AG09309 (cell line): ENCODE data around the gene PPIF.

Experiments used
- DNase-seq: peaks from one replicate; pipeline ENCODE4 v3.0.0-alpha.2; 2010; ENCODE audit warnings: low read depth
- H3K4me3 ChIP-seq: 2 replicates; pipeline ENCODE4 v1.5.1; 2011; ENCODE audit warnings: mild to moderate bottlenecking, low read depth, low read length, moderate library complexity; ENCODE audit not compliant: control insufficient read depth
- CTCF ChIP-seq: IDR thresholded peaks from 2 replicates; pipeline ENCODE4 v1.5.1; 2011; ENCODE audit warnings: mild to moderate bottlenecking, low read depth, low read length, inconsistent platforms; ENCODE audit not compliant: insufficient read depth, control insufficient read depth; ENCODE audit errors: missing control alignments

PPIF gene

GRCh38 chr10:79349072-79349491, 1.8 kb downstream of the PPIF start:
- H3K4me3 ChIP-seq = peak overlapping the region; percentile 91

GRCh38 chr10:79349766-79350406, 2.6 kb downstream of the PPIF start:
- H3K4me3 ChIP-seq = no peak overlapping the region
- no peak for DNase-seq
- TF ChIP-seq CTCF = no peak

More at GRCh38 chr10:79349072-79349491, 1.8 kb downstream of the PPIF start:
- TF ChIP-seq CTCF = no peak
- no peak for DNase-seq

- H3K4me3 ChIP-seq = no peak overlapping the region
- DNase-seq = no peak
- TF ChIP-seq CTCF = no peak
Observed at GRCh38 chr10:79350407-79351154, 3.3 kb downstream of the PPIF start.

GRCh38 chr10:79351332-79351731, 4.1 kb downstream of the PPIF start:
- DNase-seq = no peak
- H3K4me3 ChIP-seq = no peak overlapping the region
- no peak for TF ChIP-seq CTCF

- no peak for DNase-seq
- no peak for TF ChIP-seq CTCF
- no peak overlapping the region for H3K4me3 ChIP-seq
Observed at GRCh38 chr10:79352035-79352877, 5.0 kb downstream of the PPIF start.

GRCh38 chr10:79353000-79353406, 5.7 kb downstream of the PPIF start:
- no peak for TF ChIP-seq CTCF
- H3K4me3 ChIP-seq = no peak overlapping the region
- no peak for DNase-seq
